ENCODE data around the gene COMMD4.
"Not testable (repeated sequence)": the region's sequence is repeated elsewhere in the genome, so short reads cannot be mapped to it uniquely, and the experiment has no call there.

- TF ChIP-seq CTCF (conservative IDR thresholded peaks at IDR 0.05; ENCODE audit: low read depth, low read length); RFX5 (IDR thresholded peaks at IDR 0.05; ENCODE audit: low read depth, low read length); POLR2A (IDR thresholded peaks at IDR 0.05; ENCODE audit: low read depth, low read length); NFE2L2 (IDR thresholded peaks at IDR 0.05; ENCODE audit: low read depth, low read length); MXI1 (IDR thresholded peaks at IDR 0.05; ENCODE audit: borderline replicate concordance, low read depth, low read length); CEBPB (IDR thresholded peaks at IDR 0.05; ENCODE audit: low read depth, low read length); CHD1 (IDR thresholded peaks at IDR 0.05; ENCODE audit: low read depth, low read length); SMC3 (IDR thresholded peaks at IDR 0.05; ENCODE audit: low read depth, low read length); MAZ (IDR thresholded peaks at IDR 0.05; ENCODE audit: borderline replicate concordance, low read depth, low read length); BHLHE40 (IDR thresholded peaks at IDR 0.05; ENCODE audit: low read depth, low read length); RCOR1 (IDR thresholded peaks at IDR 0.05; ENCODE audit: insufficient replicate concordance, low read length); ELK1 (IDR thresholded peaks at IDR 0.05; ENCODE audit: borderline replicate concordance, low read depth, low read length); RAD21 (IDR thresholded peaks at IDR 0.05; ENCODE audit: low read length); USF2 (IDR thresholded peaks at IDR 0.05; ENCODE audit: low read depth, low read length): not testable (repeated sequence)
These were observed 33.1 kb upstream of the COMMD4 start for GRCh38 chr15:75302753-75303152.

All from IMR-90 (cell line).